Astrocyte (in vitro differentiated cells and primary cell): ENCODE measurements around the gene CD200R1L. TPM values are rescaled to one million over a fixed set of nuclear protein-coding genes. Genes with fewer than 3 reads are reported as not detected.

Experiments used
- DNase-seq: peaks from one replicate; pipeline ENCODE4 v3.0.0-alpha.2; 2010; ENCODE audit warnings: low read depth
- FAIRE-seq: peaks from 2 replicates; lab custom pipeline; 2011; peaks lifted over from hg19 to GRCh38; lab: Jason Lieb, UNC
- H2AFZ ChIP-seq: 2 replicates; pipeline ENCODE4 v1.6.0; 2012; ENCODE audit warnings: low read depth, low read length, inconsistent platforms
- H3K27ac ChIP-seq: 2 replicates; pipeline ENCODE4 v1.5.1; 2011; ENCODE audit warnings: low read depth, low read length, inconsistent platforms
- H3K27me3 ChIP-seq: 2 replicates; pipeline ENCODE4 v1.6.0; 2011; ENCODE audit warnings: low read length, inconsistent platforms; ENCODE audit not compliant: insufficient read depth
- H3K36me3 ChIP-seq: 2 replicates; pipeline ENCODE4 v1.5.1; 2011; ENCODE audit warnings: low read length, inconsistent platforms; ENCODE audit not compliant: insufficient read depth
- H3K4me1 ChIP-seq: 2 replicates; pipeline ENCODE4 v1.5.1; 2011; ENCODE audit warnings: low read length, inconsistent platforms; ENCODE audit not compliant: insufficient read depth
- H3K4me2 ChIP-seq: 2 replicates; pipeline ENCODE4 v1.6.0; 2012; ENCODE audit warnings: low read length, inconsistent platforms
- H3K4me3 ChIP-seq: 2 replicates; pipeline ENCODE4 v1.5.1; 2011; ENCODE audit warnings: low read depth, mild to moderate bottlenecking, low read length, inconsistent platforms; ENCODE audit not compliant: insufficient read depth
- H3K79me2 ChIP-seq: 2 replicates; pipeline ENCODE4 v1.6.0; 2012; ENCODE audit warnings: mild to moderate bottlenecking, low read length, inconsistent platforms; ENCODE audit not compliant: insufficient read depth
- H3K9ac ChIP-seq: 2 replicates; pipeline ENCODE4 v1.6.0; 2012; ENCODE audit warnings: mild to moderate bottlenecking, low read length, inconsistent platforms
- H3K9me3 ChIP-seq: 2 replicates; pipeline ENCODE4 v1.5.1; 2012; ENCODE audit warnings: low read depth, mild to moderate bottlenecking, low read length, inconsistent platforms; ENCODE audit not compliant: insufficient read depth
- H4K20me1 ChIP-seq: 2 replicates; pipeline ENCODE4 v1.6.0; 2012; ENCODE audit warnings: low read length, inconsistent platforms; ENCODE audit not compliant: insufficient read depth
- H3K27ac Mint-ChIP-seq: one replicate; pipeline ENCODE4 v1.8.0; 2021; ENCODE audit warnings: mild to moderate bottlenecking, mixed read lengths; ENCODE audit not compliant: unreplicated experiment
- H3K27me3 Mint-ChIP-seq: one replicate; pipeline ENCODE4 v1.8.0; 2021; ENCODE audit warnings: low read depth, mixed read lengths; ENCODE audit not compliant: unreplicated experiment
- H3K36me3 Mint-ChIP-seq: one replicate; pipeline ENCODE4 v1.8.0; 2021; ENCODE audit warnings: low read depth, mixed read lengths; ENCODE audit not compliant: unreplicated experiment
- H3K4me1 Mint-ChIP-seq: one replicate; pipeline ENCODE4 v1.8.0; 2021; ENCODE audit warnings: low read depth, mixed read lengths; ENCODE audit not compliant: unreplicated experiment
- H3K4me3 Mint-ChIP-seq: one replicate; pipeline ENCODE4 v1.8.0; 2021; ENCODE audit warnings: mild to moderate bottlenecking, moderate library complexity, mixed read lengths; ENCODE audit not compliant: unreplicated experiment
- H3K9me3 Mint-ChIP-seq: one replicate; pipeline ENCODE4 v1.8.0; 2021; ENCODE audit warnings: mild to moderate bottlenecking, mixed read lengths; ENCODE audit not compliant: unreplicated experiment
- EZH2 ChIP-seq: IDR thresholded peaks from 2 replicates; pipeline ENCODE4 v1.6.1; 2012; ENCODE audit warnings: mild to moderate bottlenecking, low read length, inconsistent platforms; ENCODE audit not compliant: insufficient read depth
- total RNA-seq: library from RNA; stranded (reverse); gene quantifications from 2 replicates; pipeline ENCODE4 v1.2.1, GENCODE V29; 2021
- TF ChIP-seq, protein P1 (sequence below): IDR thresholded peaks from 2 replicates; pipeline ENCODE4 v1.5.1; 2011; ENCODE audit warnings: low read depth, mild to moderate bottlenecking, inconsistent platforms, low read length, moderate library complexity; ENCODE audit not compliant: insufficient read depth

CD200R1L gene
- total RNA-seq, 1 donor from 2014 or later = not detected

DNA sequence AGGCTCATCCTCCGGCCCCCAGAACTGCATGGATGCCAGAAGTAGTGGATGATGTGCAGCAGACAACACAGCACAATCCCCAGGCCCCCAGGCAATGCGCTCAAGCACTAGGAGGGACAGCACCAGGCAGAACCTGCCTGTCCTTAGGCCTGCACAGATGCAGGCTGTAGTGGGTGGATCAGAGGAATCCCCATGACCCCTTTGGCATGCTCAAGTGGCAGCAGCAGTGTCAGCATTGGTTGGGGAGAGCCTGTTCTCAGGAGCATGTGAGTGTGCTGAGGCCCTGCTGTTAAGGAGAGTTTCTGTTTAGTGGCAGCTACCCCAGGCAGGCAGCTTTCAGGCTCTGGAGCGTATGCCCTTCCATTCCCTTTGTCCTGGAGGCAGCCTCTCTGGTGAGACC is 25.1 kb upstream of the CD200R1L start:
- Histone ChIP-seq H3K4me2 (no peak overlapping the region), H3K79me2 (no peaks in the 10 kb centered on the region), H3K27ac (no peak overlapping the region), H3K36me3 (no peaks in the 10 kb centered on the region), H3K27me3 (no peaks in the 10 kb centered on the region), H3K4me1 (no peaks in the 10 kb centered on the region), H4K20me1 (no peaks in the 10 kb centered on the region), H3K4me3 (no peak overlapping the region), H3K9me3 (no peaks in the 10 kb centered on the region), H2AFZ (no peak overlapping the region), H3K9ac (no peak overlapping the region)
- FAIRE-seq = no peak
- TF ChIP-seq, protein P1, sequence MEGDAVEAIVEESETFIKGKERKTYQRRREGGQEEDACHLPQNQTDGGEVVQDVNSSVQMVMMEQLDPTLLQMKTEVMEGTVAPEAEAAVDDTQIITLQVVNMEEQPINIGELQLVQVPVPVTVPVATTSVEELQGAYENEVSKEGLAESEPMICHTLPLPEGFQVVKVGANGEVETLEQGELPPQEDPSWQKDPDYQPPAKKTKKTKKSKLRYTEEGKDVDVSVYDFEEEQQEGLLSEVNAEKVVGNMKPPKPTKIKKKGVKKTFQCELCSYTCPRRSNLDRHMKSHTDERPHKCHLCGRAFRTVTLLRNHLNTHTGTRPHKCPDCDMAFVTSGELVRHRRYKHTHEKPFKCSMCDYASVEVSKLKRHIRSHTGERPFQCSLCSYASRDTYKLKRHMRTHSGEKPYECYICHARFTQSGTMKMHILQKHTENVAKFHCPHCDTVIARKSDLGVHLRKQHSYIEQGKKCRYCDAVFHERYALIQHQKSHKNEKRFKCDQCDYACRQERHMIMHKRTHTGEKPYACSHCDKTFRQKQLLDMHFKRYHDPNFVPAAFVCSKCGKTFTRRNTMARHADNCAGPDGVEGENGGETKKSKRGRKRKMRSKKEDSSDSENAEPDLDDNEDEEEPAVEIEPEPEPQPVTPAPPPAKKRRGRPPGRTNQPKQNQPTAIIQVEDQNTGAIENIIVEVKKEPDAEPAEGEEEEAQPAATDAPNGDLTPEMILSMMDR = no peak
- TF ChIP-seq EZH2 = no peak
- no peak overlapping the region for H3K27ac Mint-ChIP-seq
- peaks cover 8% of the 10 kb centered on the region for H3K9me3 Mint-ChIP-seq
- H3K36me3 Mint-ChIP-seq = no peaks in the 10 kb centered on the region
- no peaks in the 10 kb centered on the region for H3K4me1 Mint-ChIP-seq
- H3K27me3 Mint-ChIP-seq = no peaks in the 10 kb centered on the region
- H3K4me3 Mint-ChIP-seq = no peak overlapping the region
- no peak for DNase-seq

DNA sequence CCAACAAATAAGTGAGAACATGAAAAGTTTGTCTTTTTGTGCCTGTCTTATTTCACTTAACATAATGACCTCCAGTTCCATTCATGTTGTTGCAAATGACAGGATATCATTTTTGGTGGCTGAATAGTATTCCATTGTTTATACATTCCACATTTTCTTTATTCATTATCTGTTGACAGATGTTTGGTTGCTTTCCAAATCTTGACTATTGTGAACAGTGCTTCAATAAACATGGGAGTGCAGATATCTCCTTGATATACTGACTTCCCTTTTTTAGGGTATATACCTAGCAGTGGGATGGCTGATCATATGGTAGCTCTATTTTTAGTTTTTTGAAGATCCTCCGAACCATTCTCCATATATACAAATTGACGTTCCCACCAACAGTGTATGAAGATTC is 19.1 kb upstream of the CD200R1L start:
- H3K79me2 ChIP-seq = no peaks in the 10 kb centered on the region
- H3K4me3 ChIP-seq = no peak overlapping the region
- no peak for DNase-seq
- FAIRE-seq = no peak
- TF ChIP-seq, protein P1 = no peak
- no peak for TF ChIP-seq EZH2
- no peak overlapping the region for H3K9ac ChIP-seq
- no peak overlapping the region for H3K27ac ChIP-seq
- H3K36me3 Mint-ChIP-seq = no peaks in the 10 kb centered on the region
- H3K4me3 Mint-ChIP-seq = no peak overlapping the region
- H3K36me3 ChIP-seq = no peaks in the 10 kb centered on the region
- no peak overlapping the region for H3K27ac Mint-ChIP-seq
- H2AFZ ChIP-seq = no peak overlapping the region
- peaks cover 11% of the 10 kb centered on the region for H3K9me3 Mint-ChIP-seq
- H3K4me1 Mint-ChIP-seq = no peaks in the 10 kb centered on the region
- H3K9me3 ChIP-seq = no peaks in the 10 kb centered on the region
- no peaks in the 10 kb centered on the region for H3K4me1 ChIP-seq
- H3K27me3 Mint-ChIP-seq = no peaks in the 10 kb centered on the region
- H4K20me1 ChIP-seq = no peaks in the 10 kb centered on the region
- H3K4me2 ChIP-seq = no peak overlapping the region
- no peaks in the 10 kb centered on the region for H3K27me3 ChIP-seq

DNA sequence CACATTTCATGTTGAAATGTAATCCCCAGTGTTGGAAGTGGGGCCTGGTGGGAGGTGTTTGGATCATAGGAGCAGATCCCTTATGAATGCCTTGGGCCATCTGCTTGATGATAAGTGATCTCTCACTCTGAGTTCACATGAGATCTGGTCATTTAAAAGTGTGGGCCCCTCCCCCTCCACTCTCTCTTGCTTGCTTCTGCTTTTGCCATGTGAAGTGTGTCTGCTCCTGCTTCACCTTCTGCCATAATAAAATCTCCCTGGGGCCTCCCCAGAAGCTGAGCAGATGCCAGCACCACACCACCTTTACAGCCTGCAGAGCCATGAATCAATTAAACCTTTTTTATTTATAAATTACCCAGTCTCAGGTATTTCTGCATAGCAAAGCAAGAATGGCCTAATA is 14.2 kb upstream of the CD200R1L start:
- Histone ChIP-seq H3K4me1 (peaks cover 6% of the 10 kb centered on the region), H4K20me1 (no peaks in the 10 kb centered on the region), H3K79me2 (no peaks in the 10 kb centered on the region), H3K4me3 (no peak overlapping the region), H3K27me3 (no peaks in the 10 kb centered on the region), H3K27ac (no peak overlapping the region), H3K36me3 (no peaks in the 10 kb centered on the region), H3K9me3 (no peaks in the 10 kb centered on the region), H3K9ac (no peak overlapping the region), H2AFZ (no peak overlapping the region), H3K4me2 (no peak overlapping the region)
- DNase-seq (no peak), FAIRE-seq (no peak)
- peaks cover 6% of the 10 kb centered on the region for H3K4me1 Mint-ChIP-seq
- TF ChIP-seq EZH2 = no peak
- TF ChIP-seq, protein P1 = no peak
- peak overlapping the region; percentile 55 for H3K27ac Mint-ChIP-seq
- H3K36me3 Mint-ChIP-seq = no peaks in the 10 kb centered on the region
- H3K27me3 Mint-ChIP-seq = no peaks in the 10 kb centered on the region
- H3K9me3 Mint-ChIP-seq = no peaks in the 10 kb centered on the region
- no peak overlapping the region for H3K4me3 Mint-ChIP-seq
